ENCODE measurements around the gene OR4A5.
"Not testable (repeated sequence)": the region's sequence is repeated elsewhere in the genome, so short reads cannot be mapped to it uniquely, and the experiment has no call there.

OR4A5 gene

GRCh38 chr11:54706532-54706931 lies at the start of gene OR4A5:
Gene OR4A5 (plus strand): TSS chr11:54706832. CDS start chr11:54706885, 53 bp downstream.
- DNase-seq: not testable (repeated sequence)

GRCh38 chr11:54720094-54720493 lies 13.5 kb downstream of the OR4A5 start:
- not testable (repeated sequence) for DNase-seq

All from NCI-H446 treated with DMSO at 0.1 percent for 48 hours (cell line).